Endometrial microvascular endothelial cells (primary cell): ENCODE data around the gene ACAD11. TPM values are rescaled to one million over a fixed set of nuclear protein-coding genes. Genes with fewer than 3 reads are reported as not detected.

Experiments
- in situ Hi-C: cut with HindIII; loops from 2 replicates; pipeline ENCODE4 v1.10.0; 2017; ENCODE audit warnings: low sequenced_read_pairs, low pct_unique_long_range_greater_than_20kb; ENCODE audit errors: inconsistent ontology term
- total RNA-seq: library from RNA; depleted of rRNA; stranded (reverse); fragments of >200 nt; gene quantifications from one replicate; pipeline ENCODE4 v1.2.3, GENCODE V29; 2015; ENCODE audit errors: inconsistent ontology term

Gene ACAD11, protein sequence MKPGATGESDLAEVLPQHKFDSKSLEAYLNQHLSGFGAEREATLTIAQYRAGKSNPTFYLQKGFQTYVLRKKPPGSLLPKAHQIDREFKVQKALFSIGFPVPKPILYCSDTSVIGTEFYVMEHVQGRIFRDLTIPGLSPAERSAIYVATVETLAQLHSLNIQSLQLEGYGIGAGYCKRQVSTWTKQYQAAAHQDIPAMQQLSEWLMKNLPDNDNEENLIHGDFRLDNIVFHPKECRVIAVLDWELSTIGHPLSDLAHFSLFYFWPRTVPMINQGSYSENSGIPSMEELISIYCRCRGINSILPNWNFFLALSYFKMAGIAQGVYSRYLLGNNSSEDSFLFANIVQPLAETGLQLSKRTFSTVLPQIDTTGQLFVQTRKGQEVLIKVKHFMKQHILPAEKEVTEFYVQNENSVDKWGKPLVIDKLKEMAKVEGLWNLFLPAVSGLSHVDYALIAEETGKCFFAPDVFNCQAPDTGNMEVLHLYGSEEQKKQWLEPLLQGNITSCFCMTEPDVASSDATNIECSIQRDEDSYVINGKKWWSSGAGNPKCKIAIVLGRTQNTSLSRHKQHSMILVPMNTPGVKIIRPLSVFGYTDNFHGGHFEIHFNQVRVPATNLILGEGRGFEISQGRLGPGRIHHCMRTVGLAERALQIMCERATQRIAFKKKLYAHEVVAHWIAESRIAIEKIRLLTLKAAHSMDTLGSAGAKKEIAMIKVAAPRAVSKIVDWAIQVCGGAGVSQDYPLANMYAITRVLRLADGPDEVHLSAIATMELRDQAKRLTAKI
- total RNA-seq: 18.6 TPM

DNA sequence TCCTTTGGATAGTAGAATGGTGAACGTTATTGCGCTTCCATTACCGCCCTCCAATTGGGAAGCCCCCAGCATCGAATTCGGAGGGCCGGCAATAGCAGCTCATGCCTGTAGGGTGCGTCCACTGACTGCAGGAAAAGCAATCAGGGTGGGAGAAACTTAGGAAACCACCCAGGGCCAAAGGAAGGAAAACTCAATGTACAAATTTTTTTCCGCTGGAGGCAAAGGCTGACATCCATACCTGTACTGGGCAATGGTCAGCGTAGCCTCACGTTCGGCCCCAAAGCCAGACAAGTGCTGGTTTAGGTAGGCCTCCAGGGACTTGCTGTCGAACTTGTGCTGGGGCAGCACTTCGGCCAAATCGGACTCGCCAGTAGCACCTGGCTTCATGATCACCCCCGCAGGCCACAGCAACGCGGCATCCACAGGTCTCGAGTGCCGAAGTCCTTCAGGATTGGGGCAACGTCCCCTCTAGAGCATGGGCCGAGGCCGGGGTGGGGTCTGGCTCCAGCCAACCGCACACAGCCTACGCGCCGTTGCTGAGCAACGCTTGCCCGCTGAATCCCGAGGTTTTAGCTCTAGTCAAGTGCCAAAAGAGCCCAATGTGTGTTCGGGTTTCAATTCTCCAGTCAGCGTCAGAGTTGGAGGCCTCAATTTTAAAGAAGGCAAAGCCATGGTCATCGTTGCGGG is at the start of gene ACAD11:
TSS of gene ACAD11 (minus strand) at position 445 of the 687 bp plus-strand sequence. CDS start at position 387, 58 bp downstream.
- in situ Hi-C loops: no loop called here

- in situ Hi-C loops: no loop called here
Observed at GRCh38 chr3:132703733-132704132, 44.1 kb upstream of the ACAD11 start.

DNA sequence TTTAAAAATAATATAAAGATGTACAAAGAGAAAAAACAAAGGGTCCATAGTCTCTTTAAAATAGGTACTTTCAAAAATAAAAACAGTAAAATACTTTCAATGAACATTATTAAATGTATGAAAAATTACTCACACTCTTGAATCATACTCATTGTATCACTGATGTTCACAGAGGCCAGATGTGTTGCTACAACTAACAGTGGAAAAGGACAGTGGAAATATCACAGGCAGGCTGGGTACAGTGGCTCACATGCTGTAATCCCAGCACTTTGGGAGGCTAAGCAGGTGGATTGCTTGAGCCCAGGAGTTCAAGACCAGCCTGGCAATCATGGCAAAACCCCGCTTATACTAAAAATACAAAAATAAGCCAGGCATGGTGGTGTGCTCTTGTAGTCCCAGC is 35.8 kb upstream of the ACAD11 start:
- in situ Hi-C loops: no loop called here

DNA sequence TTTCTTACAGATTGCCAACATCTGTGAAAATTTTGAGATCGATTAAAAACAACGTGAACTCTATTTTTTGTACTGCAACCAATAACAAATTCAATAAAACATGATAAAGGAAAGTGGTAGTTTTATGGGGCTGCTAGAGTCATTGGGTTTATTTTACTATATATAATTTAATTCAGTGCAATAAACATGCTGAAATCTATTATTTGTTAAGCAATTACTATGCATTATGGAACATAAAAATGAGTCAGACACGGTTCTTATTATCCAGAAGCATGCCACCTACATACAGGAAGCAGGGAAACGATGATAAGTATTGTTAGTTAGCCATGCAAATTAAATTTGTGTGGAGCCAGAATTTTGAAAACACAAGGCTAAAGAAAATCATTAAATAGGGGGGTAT is 35.4 kb upstream of the ACAD11 start:
- in situ Hi-C loops: no loop called here

GRCh38 chr3:132690040-132690439 is 30.4 kb upstream of the ACAD11 start:
- in situ Hi-C loops: no loop called here

DNA sequence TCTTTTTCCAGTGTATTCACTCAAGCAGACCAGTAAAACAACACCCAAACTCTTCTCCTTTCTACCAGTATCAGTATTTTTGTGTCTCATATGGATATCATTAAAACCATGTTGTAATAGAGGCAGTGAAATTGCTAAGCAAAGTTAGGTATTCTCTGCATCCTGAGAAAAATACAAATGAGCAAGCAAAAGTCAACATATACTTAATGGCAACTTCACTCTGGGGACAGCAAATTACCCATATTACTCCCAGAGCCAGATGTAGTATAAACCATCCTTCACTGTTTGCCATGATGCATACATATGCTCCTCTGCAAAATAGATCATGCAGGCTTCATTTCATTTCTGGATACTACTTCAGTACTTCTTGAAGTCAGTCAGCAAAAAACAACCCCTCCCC is 22.6 kb upstream of the ACAD11 start:
- in situ Hi-C loops: no loop called here

- in situ Hi-C loops: no loop called here
Observed at GRCh38 chr3:132681421-132681820, 21.8 kb upstream of the ACAD11 start.

- in situ Hi-C loops: no loop called here
Observed at GRCh38 chr3:132679911-132680310, 20.3 kb upstream of the ACAD11 start.

DNA sequence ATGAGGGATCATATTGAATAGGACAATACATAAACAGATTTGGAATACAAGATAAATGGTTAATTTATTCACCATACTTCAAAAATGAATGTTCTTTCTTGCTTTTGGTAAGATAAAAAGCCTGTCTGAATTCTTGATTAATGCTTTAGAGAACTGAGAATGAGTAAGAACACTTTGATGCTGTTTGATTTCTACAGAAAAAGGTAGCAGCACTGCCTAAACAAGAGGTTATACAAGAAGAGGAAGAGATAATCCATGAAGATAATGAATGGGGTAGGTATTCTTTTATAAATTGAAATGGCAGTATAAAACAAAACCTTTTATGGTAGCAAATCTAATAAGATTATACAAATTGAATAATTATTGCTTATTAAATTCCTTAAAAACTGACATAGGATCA is 15.8 kb upstream of the ACAD11 start:
- in situ Hi-C loops: no loop called here

GRCh38 chr3:132669256-132669777 is 9.7 kb upstream of the ACAD11 start:
- in situ Hi-C loops: no loop called here

GRCh38 chr3:132665230-132665745 is 5.7 kb upstream of the ACAD11 start:
- in situ Hi-C loops: no loop called here

DNA sequence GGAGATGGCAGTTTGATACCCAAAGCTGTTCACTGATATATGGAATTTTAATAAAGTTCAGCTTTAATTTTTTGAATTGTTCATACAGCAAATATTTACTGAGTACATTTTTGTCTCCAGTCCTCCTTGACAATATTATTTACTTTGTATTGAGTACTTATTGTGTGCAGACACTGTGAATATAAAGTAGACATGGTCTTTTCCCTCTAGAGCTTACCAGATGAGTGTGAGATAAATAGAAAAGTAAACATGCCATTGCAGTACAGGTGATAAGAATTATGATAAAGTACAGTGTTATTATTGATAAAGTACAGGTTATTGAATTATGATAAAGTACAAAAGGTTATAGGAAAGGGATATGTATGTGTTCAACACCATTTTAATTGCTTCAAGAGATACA is 2.6 kb upstream of the ACAD11 start:
- in situ Hi-C loops: no loop called here

DNA sequence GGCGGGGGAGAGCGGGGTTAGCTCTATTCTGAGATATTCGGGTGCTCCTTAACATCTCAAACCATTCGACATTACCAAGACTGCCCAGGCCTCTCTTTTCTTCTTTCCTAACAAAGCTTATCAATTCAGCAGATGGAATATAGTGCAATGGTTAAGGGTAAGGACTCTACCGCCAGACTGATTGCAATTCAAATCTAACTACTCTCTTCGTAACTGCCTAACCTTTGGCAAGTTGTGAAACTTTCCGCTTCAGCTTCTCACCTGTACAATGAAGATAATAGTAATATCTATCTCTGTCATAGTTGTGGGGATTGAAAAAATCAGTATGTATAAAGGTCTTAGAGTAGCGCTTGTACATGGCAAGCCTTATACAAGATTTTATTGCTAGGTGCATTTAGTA is 1.5 kb upstream of the ACAD11 start:
- in situ Hi-C loops: no loop called here

DNA sequence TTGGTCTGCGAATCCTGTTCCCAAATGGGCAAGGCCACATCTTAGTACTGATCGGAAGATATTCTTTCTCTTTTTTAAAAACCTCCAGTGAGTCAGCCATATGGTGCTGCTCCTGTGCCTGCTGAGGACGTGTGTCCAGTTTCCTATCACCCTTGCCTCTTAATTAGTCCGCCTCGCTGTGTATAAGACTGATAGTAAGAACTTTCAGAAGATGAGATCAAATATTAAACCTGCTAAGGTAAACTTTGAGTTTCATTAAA is 1.1 kb upstream of the ACAD11 start:
- in situ Hi-C loops: no loop called here

DNA sequence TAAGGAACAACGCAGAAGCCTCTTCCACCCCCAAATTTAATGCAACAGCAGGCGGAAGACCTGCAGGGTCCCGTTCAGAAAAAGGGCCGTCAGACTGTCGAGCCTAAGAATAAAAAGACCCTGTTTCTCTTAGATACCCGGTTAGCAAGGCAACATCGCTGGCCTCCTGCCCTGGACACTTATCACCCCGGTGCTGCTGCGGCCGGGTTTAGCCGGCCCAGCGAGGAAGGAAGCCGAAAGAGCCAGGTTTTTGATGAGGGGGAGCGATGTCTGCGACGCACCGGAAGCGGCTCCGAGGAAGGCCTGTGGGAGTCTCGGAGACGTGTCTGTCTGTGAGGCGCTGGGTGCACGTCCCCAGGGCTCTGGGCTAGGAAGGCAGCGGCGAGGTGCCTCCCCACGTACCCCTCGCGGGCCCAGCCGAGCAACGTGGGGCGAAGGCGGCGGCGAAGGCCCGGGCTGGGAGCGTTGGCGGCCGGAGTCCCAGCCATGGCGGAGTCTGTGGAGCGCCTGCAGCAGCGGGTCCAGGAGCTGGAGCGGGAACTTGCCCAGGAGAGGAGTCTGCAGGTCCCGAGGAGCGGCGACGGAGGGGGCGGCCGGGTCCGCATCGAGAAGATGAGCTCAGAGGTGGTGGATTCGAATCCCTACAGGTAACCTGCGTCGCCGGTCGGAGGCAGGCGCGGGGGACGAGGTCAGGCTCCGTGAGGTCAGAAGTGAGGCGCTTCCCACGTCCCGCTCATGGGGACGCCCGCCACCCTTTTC is 622 bp upstream of the ACAD11 start, which contains the start of gene UBA5:
TSS of gene UBA5 (plus strand) at position 278 of the 759 bp plus-strand sequence. CDS start at position 487, 209 bp downstream.
- in situ Hi-C loops: no loop called here

- in situ Hi-C loops: no loop called here
Observed at GRCh38 chr3:132659000-132659364, 627 bp downstream of the ACAD11 start.

DNA sequence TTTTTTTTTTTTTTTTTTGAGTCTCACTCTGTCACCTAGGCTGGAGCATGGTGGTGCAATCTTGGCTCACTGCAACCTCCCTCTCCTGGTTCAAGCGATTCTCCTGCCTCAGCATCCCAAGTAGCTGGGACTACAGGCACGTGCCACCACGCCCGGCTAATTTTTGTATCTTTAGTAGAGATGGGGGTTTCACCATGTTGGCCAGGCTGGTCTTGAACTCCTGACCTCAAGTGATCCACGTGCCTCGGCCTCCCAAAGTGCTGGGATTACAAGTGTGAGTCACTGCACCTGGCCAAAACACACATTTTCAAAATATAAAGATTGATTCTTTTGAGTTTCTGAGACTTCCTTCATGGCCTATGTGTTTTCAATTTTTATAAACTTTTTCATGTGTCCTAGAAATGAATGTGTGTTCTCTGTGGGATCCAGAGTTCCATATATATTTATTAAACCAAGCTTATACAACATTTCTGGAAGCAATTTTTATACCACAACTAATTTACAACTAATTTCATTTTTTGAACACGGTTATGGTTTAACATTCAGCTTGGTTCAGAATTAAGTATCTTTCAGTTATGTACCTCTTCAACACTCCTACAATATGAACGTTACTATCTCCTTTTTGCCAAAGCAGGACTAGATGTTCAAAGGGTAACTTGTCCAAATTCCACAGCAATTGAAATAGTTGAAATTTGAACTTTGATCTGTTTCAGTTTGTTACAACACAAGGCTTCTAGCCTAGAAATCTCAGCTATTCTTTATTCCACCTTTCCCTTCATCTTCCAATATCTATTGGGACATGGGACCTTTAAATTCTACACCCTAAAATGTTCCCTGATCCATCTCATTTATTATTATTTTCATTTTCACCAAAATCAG is 1.5 kb downstream of the ACAD11 start:
- in situ Hi-C loops: no loop called here

DNA sequence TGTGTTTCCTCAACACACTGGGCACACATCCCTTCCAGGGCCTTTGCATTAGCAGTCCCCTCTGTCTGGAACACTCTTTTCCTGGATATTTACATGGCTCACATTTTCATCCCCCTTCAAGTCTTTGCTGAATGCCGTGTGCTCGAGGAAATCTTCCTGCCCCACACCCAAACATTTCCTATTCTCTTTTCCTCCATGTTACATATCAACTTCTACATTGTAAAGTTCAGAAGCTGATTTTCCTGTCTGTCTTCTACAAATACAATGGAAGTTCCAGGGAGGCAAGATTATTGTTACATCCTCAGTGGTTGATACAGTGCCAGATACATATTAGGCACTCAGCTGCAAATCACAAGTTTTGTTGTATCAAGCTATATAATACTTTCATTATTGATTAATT is 4.1 kb downstream of the ACAD11 start:
- in situ Hi-C loops: no loop called here
